ENCODE data around the gene PDE4D.

The PDE4D gene

DNA sequence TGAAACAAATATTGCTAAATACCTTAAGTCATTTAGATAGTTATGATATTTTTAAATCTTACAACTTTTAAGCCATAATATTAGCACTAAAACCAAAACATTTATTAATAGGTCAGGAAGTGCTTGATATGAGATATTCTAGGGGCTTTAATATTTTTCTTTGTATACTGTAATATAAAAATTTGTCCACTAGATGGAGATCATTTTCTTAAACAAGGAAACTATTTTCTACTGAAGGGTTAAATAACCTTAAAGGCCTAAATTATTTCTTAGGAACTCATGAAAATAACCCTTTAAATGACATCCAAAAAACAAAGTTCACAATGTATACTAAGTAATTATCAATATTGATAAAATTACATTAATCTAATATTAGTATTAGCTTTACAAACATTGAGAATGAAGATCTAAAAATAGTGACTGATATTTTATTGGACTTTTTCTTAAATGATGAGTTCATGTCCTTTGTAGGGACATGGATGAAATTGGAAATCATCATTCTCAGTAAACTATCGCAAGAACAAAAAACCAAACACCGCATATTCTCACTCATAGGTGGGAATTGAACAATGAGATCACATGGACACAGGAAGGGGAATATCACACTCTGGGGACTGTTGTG, 675.0 kb downstream of the PDE4D start:
- H3K4me3 ChIP-seq: no peak overlapping the region
- no peak overlapping the region for H3K27ac ChIP-seq
- H3K36me3 ChIP-seq: peaks cover 0 to 13% (median 0%) of the 10 kb centered on the region in 3 donors
- intact Hi-C loops (cut with DNase I; ENCODE audit: low total_unique reads): no loop called here
- TF ChIP-seq, protein P1, sequence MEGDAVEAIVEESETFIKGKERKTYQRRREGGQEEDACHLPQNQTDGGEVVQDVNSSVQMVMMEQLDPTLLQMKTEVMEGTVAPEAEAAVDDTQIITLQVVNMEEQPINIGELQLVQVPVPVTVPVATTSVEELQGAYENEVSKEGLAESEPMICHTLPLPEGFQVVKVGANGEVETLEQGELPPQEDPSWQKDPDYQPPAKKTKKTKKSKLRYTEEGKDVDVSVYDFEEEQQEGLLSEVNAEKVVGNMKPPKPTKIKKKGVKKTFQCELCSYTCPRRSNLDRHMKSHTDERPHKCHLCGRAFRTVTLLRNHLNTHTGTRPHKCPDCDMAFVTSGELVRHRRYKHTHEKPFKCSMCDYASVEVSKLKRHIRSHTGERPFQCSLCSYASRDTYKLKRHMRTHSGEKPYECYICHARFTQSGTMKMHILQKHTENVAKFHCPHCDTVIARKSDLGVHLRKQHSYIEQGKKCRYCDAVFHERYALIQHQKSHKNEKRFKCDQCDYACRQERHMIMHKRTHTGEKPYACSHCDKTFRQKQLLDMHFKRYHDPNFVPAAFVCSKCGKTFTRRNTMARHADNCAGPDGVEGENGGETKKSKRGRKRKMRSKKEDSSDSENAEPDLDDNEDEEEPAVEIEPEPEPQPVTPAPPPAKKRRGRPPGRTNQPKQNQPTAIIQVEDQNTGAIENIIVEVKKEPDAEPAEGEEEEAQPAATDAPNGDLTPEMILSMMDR (IDR thresholded peaks at IDR 0.05): peak; percentile 18 to 35
- no peak for DNase-seq
- no peaks in the 10 kb centered on the region for H3K27me3 ChIP-seq
- peaks cover 0 to 19% (median 12%) of the 10 kb centered on the region in 4 donors for H3K4me1 ChIP-seq
- H3K9me3 ChIP-seq: no peaks in the 10 kb centered on the region

DNA sequence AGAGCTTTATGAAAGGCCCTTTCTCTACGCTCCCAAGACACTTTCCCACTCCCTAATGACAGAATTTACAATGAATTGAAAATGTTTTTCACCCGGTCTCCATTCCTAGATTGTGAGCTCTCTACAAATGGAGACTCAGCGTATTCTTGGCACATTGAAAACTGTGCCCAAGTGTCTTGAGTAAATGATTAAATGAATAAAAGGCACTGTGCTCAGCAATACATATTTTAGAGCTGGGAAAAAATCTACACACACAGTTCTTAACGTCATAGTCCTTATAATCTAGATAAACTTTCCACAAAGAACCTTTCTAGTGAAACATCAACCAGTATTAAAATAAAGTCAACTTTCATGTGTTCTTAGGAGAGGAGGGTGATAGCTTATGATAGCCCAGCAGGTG, 676.7 kb downstream of the PDE4D start:
- Histone ChIP-seq H3K4me1 (peaks cover 0 to 7% (median 3%) of the 10 kb centered on the region in 4 donors), H3K27ac (no peak overlapping the region), H3K9me3 (no peaks in the 10 kb centered on the region), H3K27me3 (no peaks in the 10 kb centered on the region), H3K4me3 (no peak overlapping the region), H3K36me3 (peaks cover 0 to 13% (median 0%) of the 10 kb centered on the region in 3 donors)
- intact Hi-C loops (cut with DNase I; ENCODE audit: low total_unique reads): no loop called here
- TF ChIP-seq, protein P1 (IDR thresholded peaks at IDR 0.05): no peak
- no peak for DNase-seq

DNA sequence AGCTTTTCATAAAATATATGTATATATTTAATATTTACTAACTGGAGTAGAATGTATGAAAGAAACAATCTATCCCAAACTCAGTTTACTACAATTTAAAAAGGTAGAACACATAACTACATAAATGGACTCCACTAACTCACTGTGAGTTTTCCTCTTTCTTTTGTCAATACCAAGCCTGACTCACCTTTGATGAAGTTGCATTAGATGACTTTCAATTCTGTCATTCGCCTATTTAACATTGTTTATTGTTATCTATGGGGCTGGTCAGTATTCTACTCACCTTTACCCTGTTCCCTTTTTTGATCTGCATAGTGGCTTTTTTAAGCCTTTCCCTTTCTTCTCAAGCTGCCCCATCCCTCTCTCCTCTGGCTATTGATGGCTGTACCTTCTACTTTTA, 680.9 kb downstream of the PDE4D start:
- intact Hi-C loops (cut with DNase I; ENCODE audit: low total_unique reads): no loop called here
- no peaks in the 10 kb centered on the region for H3K9me3 ChIP-seq
- no peaks in the 10 kb centered on the region for H3K27me3 ChIP-seq
- DNase-seq: no peak
- H3K4me3 ChIP-seq: no peak overlapping the region
- no peak overlapping the region for H3K27ac ChIP-seq
- H3K36me3 ChIP-seq: peaks cover 0 to 13% (median 0%) of the 10 kb centered on the region in 3 donors
- TF ChIP-seq, protein P1 (IDR thresholded peaks at IDR 0.05): no peak
- H3K4me1 ChIP-seq: peaks cover 0 to 27% (median 0%) of the 10 kb centered on the region in 4 donors

DNA sequence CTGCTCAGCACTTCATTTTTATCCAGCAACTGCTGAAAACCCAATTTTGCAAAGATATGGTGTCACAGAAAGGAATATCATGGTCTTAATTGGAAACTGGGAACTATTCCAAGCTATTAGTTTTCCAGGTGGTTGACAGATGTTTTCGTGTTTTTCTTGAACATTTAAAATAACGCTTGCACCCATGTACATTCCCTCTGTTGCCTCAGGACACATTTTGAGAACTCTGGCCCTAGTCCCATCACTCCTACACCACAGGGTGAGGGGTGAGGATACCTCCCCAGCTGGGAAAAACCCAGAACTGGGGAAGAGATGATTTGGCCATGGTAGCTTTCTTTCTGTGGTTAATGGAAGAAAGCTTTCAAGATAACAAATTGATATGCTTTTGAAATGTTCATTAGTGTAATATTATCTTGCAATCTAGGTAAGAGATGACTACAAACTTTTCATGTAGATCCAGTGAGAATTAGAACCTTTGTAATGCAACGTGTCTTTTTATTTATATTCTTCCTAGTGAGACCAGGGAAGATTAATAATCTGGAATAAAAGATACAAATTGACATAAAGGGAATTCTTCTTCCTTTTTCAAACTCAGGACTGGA, 683.7 kb downstream of the PDE4D start:
- Histone ChIP-seq H3K27ac (peak overlapping the region; percentile 49 to 56), H3K27me3 (no peaks in the 10 kb centered on the region), H3K9me3 (no peaks in the 10 kb centered on the region), H3K4me3 (no peak overlapping the region), H3K36me3 (peaks cover 0 to 5% (median 0%) of the 10 kb centered on the region in 3 donors), H3K4me1 (peaks cover 0 to 55% (median 10%) of the 10 kb centered on the region in 4 donors)
- no peak for DNase-seq
- intact Hi-C loops (cut with DNase I; ENCODE audit: low total_unique reads): no loop called here
- TF ChIP-seq, protein P1 (IDR thresholded peaks at IDR 0.05): no peak

DNA sequence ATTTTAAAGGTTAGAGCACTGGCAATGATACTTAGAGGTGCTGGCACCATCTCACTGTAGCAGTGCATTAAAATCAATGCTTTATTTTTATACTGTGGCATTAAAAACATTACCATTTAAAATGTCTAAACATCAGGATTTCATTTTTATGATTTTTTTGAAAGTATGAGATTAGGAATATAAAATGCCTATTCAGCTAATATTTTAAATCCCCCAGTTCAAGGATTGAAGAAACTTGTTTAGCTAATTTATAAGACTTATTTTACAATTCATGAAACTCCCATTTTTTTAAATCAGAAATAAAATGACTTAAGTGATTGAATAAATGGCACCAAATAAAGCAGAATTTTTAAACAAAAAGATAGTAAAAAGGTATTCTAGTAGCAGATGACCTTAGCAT, 685.1 kb downstream of the PDE4D start:
- intact Hi-C loops (cut with DNase I; ENCODE audit: low total_unique reads): no loop called here

More for the DNA sequence above, 685.1 kb downstream of the PDE4D start:
- H3K27me3 ChIP-seq: no peaks in the 10 kb centered on the region
- H3K36me3 ChIP-seq: no peaks in the 10 kb centered on the region
- TF ChIP-seq, protein P1 (IDR thresholded peaks at IDR 0.05): no peak
- H3K27ac ChIP-seq: peak overlapping the region; percentile 22 to 56
- H3K4me3 ChIP-seq: no peak overlapping the region
- DNase-seq: no peak
- H3K4me1 ChIP-seq: peaks cover 0 to 60% (median 12%) of the 10 kb centered on the region in 4 donors
- H3K9me3 ChIP-seq: no peaks in the 10 kb centered on the region

Data from tibial artery (tissue), 4 donors.